Duodenal mucosa (tissue), 2 donors: ENCODE results near the gene RASGEF1C.

Experiments
- H3K27ac ChIP-seq: one replicate; pipeline ENCODE4 v1.7.0; 2013; ENCODE audit warnings: low read depth, low read length
- H3K27me3 ChIP-seq, 2 donors: one replicate each; pipeline ENCODE4 v1.7.0; 2013; ENCODE audit warnings: low read length in 2 of 2, control low read depth in 1 of 2; ENCODE audit not compliant: insufficient read depth in 2 of 2, control insufficient read depth in 1 of 2
- H3K36me3 ChIP-seq, 2 donors: one replicate each; pipeline ENCODE4 v1.7.0; 2013; ENCODE audit warnings: low read length in 2 of 2, control low read depth in 1 of 2; ENCODE audit not compliant: insufficient read depth in 2 of 2, control insufficient read depth in 1 of 2
- H3K4me1 ChIP-seq, 2 donors: one replicate each; pipeline ENCODE4 v1.7.0; 2013; ENCODE audit warnings: low read length in 2 of 2, control low read depth in 1 of 2; ENCODE audit not compliant: insufficient read depth in 2 of 2, control insufficient read depth in 1 of 2
- H3K4me3 ChIP-seq, 2 donors: one replicate each; pipeline ENCODE4 v1.7.0; 2013; ENCODE audit warnings: low read length in 2 of 2, low read depth in 1 of 2
- H3K9ac ChIP-seq, 2 donors: one replicate each; pipeline ENCODE4 v1.7.0; 2013; ENCODE audit warnings: low read length in 2 of 2, low read depth in 1 of 2
- H3K9me3 ChIP-seq, 2 donors: one replicate each; pipeline ENCODE4 v1.7.0; 2013; ENCODE audit warnings: low read length in 2 of 2, control low read depth in 1 of 2; ENCODE audit not compliant: control insufficient read depth in 1 of 2

Gene RASGEF1C

DNA sequence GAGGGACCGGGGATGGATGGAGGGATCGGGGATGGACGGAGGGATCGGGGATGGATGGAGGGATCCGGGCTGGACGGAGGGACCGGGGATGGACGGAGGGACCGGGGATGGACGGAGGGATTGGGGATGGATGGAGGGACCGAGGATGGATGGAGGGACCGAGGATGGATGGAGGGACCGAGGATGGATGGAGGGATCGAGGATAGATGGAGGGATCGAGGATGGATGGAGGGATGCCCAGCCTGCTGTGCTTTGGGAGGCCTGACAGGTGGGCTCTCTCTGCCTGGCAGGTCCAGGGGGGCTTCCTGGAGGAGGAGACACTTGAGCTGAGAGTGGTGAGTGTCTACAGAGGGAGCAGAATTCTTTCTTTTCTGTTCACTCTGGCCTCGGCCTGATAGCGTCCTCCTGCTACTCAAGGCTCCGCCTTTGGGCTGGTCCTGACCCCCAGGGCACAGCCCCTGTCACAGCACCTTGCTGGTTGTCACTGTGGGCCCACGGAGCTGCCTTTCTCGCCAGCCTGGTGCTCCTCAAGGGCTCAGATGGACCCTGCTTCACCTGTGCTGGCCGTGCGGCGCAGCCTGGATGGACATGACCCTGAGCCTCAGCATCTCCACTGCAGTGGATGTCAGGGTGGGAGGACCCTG lies 95.2 kb downstream of the RASGEF1C start:
- Histone ChIP-seq H3K4me1 (no peaks in the 10 kb centered on the region), H3K4me3 (no peak overlapping the region), H3K9me3 (no peaks in the 10 kb centered on the region), H3K9ac (no peak overlapping the region), H3K27ac (peak overlapping the region; percentile 20), H3K27me3 (no peaks in the 10 kb centered on the region), H3K36me3 (no peaks in the 10 kb centered on the region)

- no peaks in the 10 kb centered on the region for H3K4me1 ChIP-seq
- H3K4me3 ChIP-seq, result no peak overlapping the region
- H3K9ac ChIP-seq, result no peak overlapping the region
- no peaks in the 10 kb centered on the region for H3K36me3 ChIP-seq
- H3K27ac ChIP-seq, result no peak overlapping the region
- no peaks in the 10 kb centered on the region for H3K27me3 ChIP-seq
- H3K9me3 ChIP-seq, result no peaks in the 10 kb centered on the region
Measured at GRCh38 chr5:180112181-180112861, 96.7 kb downstream of the RASGEF1C start.

DNA sequence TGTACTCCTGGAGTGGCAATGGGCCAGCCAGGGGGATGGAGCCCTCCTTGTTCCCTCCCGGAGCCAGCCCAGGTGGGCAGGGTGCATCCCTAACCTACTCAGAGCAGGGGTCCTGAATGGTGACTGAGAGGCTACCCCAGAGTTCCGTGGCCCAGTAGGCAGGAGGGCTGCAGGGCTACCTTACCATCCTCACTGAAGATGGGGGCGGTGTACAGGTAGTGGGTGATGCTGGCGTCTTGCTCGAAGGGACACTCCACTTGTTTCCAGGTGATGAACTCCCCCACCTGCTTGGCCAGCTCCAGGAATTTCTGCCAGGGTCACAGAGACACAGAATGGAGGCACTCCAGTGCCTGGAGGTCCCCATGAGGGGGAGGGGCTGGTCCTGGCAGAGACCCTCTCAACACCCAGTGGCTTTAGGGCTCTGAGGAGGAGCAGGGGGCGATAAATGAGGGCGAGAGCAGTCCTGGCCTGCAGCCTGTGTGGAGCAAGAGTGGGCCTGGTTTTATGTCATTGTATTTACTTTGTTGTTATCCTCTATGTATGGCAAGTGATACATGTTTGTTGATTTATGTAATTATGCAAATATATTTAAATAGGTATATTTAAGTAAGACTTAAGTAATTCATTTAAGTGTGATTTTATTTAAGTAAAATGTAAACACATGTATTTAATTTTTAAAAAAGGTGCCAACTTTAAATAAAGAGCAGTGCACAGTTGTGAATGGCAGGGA lies 97.6 kb downstream of the RASGEF1C start:
- no peak overlapping the region for H3K4me3 ChIP-seq
- no peak overlapping the region for H3K9ac ChIP-seq
- no peaks in the 10 kb centered on the region for H3K4me1 ChIP-seq
- no peaks in the 10 kb centered on the region for H3K36me3 ChIP-seq
- H3K9me3 ChIP-seq, result peaks cover 0 to 7% of the 10 kb centered on the region in 2 donors
- no peak overlapping the region for H3K27ac ChIP-seq
- H3K27me3 ChIP-seq, result no peaks in the 10 kb centered on the region

- no peaks in the 10 kb centered on the region for H3K27me3 ChIP-seq
- H3K9me3 ChIP-seq, result peaks cover 0 to 13% of the 10 kb centered on the region in 2 donors
- no peaks in the 10 kb centered on the region for H3K36me3 ChIP-seq
- no peak overlapping the region for H3K9ac ChIP-seq
- no peak overlapping the region for H3K27ac ChIP-seq
- H3K4me1 ChIP-seq, result no peaks in the 10 kb centered on the region
- H3K4me3 ChIP-seq, result no peak overlapping the region
Measured at GRCh38 chr5:180109920-180110319, 99.1 kb downstream of the RASGEF1C start.

GRCh38 chr5:180107005-180107404 lies 102.0 kb downstream of the RASGEF1C start:
- H3K36me3 ChIP-seq, result no peaks in the 10 kb centered on the region
- H3K4me1 ChIP-seq, result no peaks in the 10 kb centered on the region
- no peak overlapping the region for H3K4me3 ChIP-seq
- peaks cover 0 to 13% of the 10 kb centered on the region in 2 donors for H3K9me3 ChIP-seq
- no peak overlapping the region for H3K9ac ChIP-seq
- no peaks in the 10 kb centered on the region for H3K27me3 ChIP-seq
- no peak overlapping the region for H3K27ac ChIP-seq

DNA sequence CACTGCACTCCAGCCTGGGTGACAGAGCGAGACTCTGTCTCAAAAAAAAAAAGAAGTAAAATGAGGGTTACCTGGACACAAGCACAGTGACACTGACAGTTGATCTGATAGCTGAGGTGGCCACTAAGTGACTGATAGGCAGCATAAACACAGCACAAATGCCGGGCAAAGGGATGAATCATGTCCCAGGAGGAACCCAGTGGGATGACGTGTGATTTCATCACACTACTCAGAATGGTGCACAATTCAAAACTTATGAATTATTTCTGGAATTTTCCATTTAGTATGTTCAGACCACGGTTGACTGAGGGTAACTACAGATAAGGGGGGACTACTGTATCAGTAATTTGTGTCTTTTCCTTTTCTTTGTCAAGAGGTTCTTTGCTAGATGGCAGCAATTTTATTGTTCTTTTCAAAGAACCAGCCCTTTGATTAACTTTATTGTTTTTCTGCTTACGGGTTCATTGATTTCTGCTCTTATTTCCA lies 103.1 kb downstream of the RASGEF1C start:
- Histone ChIP-seq H3K4me3 (no peak overlapping the region), H3K4me1 (no peaks in the 10 kb centered on the region), H3K9me3 (peaks cover 0 to 13% of the 10 kb centered on the region in 2 donors), H3K9ac (no peak overlapping the region), H3K27ac (no peak overlapping the region), H3K36me3 (no peaks in the 10 kb centered on the region), H3K27me3 (no peaks in the 10 kb centered on the region)

- H3K27me3 ChIP-seq, result no peaks in the 10 kb centered on the region
- H3K4me3 ChIP-seq, result no peak overlapping the region
- no peak overlapping the region for H3K9ac ChIP-seq
- no peaks in the 10 kb centered on the region for H3K36me3 ChIP-seq
- no peaks in the 10 kb centered on the region for H3K4me1 ChIP-seq
- H3K27ac ChIP-seq, result no peak overlapping the region
- peaks cover 0 to 13% of the 10 kb centered on the region in 2 donors for H3K9me3 ChIP-seq
Measured at GRCh38 chr5:180104168-180104530, 104.9 kb downstream of the RASGEF1C start.

GRCh38 chr5:180103487-180104167 lies 105.4 kb downstream of the RASGEF1C start:
- no peak overlapping the region for H3K4me3 ChIP-seq
- no peaks in the 10 kb centered on the region for H3K4me1 ChIP-seq
- no peak overlapping the region for H3K9ac ChIP-seq
- no peaks in the 10 kb centered on the region for H3K27me3 ChIP-seq
- H3K9me3 ChIP-seq, result peaks cover 0 to 13% of the 10 kb centered on the region in 2 donors
- H3K36me3 ChIP-seq, result no peaks in the 10 kb centered on the region
- no peak overlapping the region for H3K27ac ChIP-seq

DNA sequence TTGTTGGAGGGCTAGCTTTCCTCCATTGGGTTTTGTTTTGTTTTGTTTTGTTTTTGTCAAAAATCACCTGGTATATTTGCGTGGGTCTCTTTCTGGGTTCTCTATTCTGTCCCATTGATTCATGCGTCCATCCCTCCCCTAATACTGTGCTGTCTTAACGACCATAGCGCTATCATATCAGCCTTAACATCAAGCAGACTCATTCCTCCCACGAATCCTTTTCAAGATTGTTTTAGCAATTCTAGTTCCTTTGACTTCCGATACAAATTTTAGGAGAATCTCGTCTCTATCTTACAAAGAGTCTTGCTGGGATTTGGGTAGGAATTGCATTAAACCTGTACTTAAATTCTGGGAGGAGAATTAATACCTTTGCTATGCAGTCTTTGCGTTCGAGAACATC lies 106.4 kb downstream of the RASGEF1C start:
- Histone ChIP-seq H3K4me3 (no peak overlapping the region), H3K9me3 (peaks cover 0 to 13% of the 10 kb centered on the region in 2 donors), H3K9ac (no peak overlapping the region)

More for the DNA sequence above, 106.4 kb downstream of the RASGEF1C start:
- no peaks in the 10 kb centered on the region for H3K36me3 ChIP-seq
- H3K4me1 ChIP-seq, result no peaks in the 10 kb centered on the region
- H3K27me3 ChIP-seq, result no peaks in the 10 kb centered on the region
- no peak overlapping the region for H3K27ac ChIP-seq
